ENCODE results near the gene LINGO1. TPM values are rescaled to one million over a fixed set of nuclear protein-coding genes. Genes with fewer than 3 reads are reported as not detected.

The LINGO1 gene, protein sequence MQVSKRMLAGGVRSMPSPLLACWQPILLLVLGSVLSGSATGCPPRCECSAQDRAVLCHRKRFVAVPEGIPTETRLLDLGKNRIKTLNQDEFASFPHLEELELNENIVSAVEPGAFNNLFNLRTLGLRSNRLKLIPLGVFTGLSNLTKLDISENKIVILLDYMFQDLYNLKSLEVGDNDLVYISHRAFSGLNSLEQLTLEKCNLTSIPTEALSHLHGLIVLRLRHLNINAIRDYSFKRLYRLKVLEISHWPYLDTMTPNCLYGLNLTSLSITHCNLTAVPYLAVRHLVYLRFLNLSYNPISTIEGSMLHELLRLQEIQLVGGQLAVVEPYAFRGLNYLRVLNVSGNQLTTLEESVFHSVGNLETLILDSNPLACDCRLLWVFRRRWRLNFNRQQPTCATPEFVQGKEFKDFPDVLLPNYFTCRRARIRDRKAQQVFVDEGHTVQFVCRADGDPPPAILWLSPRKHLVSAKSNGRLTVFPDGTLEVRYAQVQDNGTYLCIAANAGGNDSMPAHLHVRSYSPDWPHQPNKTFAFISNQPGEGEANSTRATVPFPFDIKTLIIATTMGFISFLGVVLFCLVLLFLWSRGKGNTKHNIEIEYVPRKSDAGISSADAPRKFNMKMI
- 10 to 100 TPM; 16.6 to 22.4 TPM for total RNA-seq
- 16.7 TPM for polyA plus RNA-seq (ENCODE audit: insufficient read depth, low read depth, low replicate concordance)
- long read RNA-seq, donor 1, transcript LINGO1-201 (2 exons, 3,055 nt): major isoform, 5 of 5 reads
- long read RNA-seq, donor 1, partial matches to known transcripts: 0 of 5 reads
- long read RNA-seq, donor 1, other reads (novel, unspliced or antisense): 0 of 5 reads
- long read RNA-seq, donor 2, partial matches to known transcripts: 0 of 2 reads
- long read RNA-seq, donor 2, other reads (novel, unspliced or antisense): 0 of 2 reads

DNA sequence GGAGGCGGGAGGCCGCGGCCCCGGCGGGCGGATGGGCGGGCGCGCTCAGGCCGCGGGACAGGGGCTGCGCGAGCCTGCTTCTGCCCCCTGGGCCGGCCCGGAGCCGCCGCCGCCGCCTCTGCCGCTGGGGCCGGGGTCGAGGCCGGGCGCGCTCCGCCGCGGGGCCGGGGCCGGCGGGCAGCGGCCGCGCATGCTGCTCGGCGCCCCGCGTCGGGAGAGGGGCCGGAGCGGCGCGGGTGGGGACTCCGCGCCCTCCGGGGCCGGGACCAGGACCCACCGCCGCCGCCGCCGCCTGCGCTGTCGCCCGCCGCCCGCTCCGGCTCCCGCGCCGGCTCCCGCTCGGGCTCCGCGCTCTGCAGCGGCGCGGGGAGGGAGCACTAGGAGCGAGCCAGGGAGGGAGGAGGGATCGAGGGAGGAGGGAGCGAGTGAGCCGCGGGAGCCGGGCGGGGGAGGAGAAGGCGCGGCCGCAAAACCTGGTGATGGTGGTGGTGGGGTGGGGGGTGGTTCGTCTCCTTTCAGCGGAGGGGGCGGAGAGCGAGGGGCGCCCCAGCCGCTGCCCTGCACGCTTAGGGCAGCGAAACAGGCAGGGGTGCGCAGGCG, at the start of gene LINGO1:
LINGO1 (minus strand) TSS at position 379 of the 600 bp plus-strand sequence. CDS start 597 bp downstream, outside the sequence.
- H3K9me3 ChIP-seq: no peaks in the 10 kb centered on the region
- H3K27me3 ChIP-seq: peaks cover 5% of the 10 kb centered on the region
- DNase-seq: no peak
- intact Hi-C loops (cut with DNase I; ENCODE audit: low total_unique reads): loop anchor here (5.0 kb wide), 1 partner anchor 185 kb away; no protein-coding TSS in a partner anchor
- peak within 1 kb of the TSS; percentile 48 to 50 for H3K4me3 ChIP-seq
- peaks cover under 1% of the 10 kb centered on the region for H3K4me1 ChIP-seq
- no peak for TF ChIP-seq POLR2A (IDR thresholded peaks at IDR 0.05)
- TF ChIP-seq, protein P1, sequence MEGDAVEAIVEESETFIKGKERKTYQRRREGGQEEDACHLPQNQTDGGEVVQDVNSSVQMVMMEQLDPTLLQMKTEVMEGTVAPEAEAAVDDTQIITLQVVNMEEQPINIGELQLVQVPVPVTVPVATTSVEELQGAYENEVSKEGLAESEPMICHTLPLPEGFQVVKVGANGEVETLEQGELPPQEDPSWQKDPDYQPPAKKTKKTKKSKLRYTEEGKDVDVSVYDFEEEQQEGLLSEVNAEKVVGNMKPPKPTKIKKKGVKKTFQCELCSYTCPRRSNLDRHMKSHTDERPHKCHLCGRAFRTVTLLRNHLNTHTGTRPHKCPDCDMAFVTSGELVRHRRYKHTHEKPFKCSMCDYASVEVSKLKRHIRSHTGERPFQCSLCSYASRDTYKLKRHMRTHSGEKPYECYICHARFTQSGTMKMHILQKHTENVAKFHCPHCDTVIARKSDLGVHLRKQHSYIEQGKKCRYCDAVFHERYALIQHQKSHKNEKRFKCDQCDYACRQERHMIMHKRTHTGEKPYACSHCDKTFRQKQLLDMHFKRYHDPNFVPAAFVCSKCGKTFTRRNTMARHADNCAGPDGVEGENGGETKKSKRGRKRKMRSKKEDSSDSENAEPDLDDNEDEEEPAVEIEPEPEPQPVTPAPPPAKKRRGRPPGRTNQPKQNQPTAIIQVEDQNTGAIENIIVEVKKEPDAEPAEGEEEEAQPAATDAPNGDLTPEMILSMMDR (IDR thresholded peaks at IDR 0.05): no peak
- H3K27ac ChIP-seq: no peak within 1 kb of the TSS
- WGBS, 2 donors: 0% methylated on average over 3 to 50 of the region's 88 CpGs
- no peaks in the 10 kb centered on the region for H3K36me3 ChIP-seq (ENCODE audit: low read depth, missing control alignments)

DNA sequence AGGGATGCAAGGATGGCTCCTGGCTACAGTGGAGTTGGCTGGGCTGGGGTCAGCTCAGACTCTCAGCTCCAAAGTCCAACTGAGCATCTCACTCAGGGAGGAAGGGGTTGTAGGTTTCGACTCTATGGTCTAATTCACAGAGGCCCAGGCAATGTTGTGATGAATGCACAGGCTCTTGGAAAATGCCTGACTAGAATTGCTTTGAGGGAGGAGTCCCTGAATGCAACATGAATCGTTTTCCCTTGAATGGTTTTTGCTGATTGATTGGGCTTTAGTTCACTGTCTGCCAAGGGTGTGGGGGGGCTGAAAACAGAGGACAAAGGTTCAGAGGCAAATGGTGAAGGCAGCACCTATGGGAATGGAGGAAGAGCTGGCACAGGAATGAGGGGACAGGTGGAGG, 48.6 kb upstream of the LINGO1 start:
- no peak for DNase-seq
- 48 to 74% methylated on average over 2 of the region's 2 CpGs for WGBS, 2 donors
- no peak overlapping the region for H3K4me3 ChIP-seq
- no peak overlapping the region for H3K27ac ChIP-seq
- H3K36me3 ChIP-seq (ENCODE audit: low read depth, missing control alignments): no peaks in the 10 kb centered on the region
- no peaks in the 10 kb centered on the region for H3K27me3 ChIP-seq
- intact Hi-C loops (cut with DNase I; ENCODE audit: low total_unique reads): no loop called here
- no peaks in the 10 kb centered on the region for H3K4me1 ChIP-seq
- TF ChIP-seq, protein P1 (IDR thresholded peaks at IDR 0.05): no peak
- TF ChIP-seq POLR2A (IDR thresholded peaks at IDR 0.05): no peak
- H3K9me3 ChIP-seq: no peaks in the 10 kb centered on the region

DNA sequence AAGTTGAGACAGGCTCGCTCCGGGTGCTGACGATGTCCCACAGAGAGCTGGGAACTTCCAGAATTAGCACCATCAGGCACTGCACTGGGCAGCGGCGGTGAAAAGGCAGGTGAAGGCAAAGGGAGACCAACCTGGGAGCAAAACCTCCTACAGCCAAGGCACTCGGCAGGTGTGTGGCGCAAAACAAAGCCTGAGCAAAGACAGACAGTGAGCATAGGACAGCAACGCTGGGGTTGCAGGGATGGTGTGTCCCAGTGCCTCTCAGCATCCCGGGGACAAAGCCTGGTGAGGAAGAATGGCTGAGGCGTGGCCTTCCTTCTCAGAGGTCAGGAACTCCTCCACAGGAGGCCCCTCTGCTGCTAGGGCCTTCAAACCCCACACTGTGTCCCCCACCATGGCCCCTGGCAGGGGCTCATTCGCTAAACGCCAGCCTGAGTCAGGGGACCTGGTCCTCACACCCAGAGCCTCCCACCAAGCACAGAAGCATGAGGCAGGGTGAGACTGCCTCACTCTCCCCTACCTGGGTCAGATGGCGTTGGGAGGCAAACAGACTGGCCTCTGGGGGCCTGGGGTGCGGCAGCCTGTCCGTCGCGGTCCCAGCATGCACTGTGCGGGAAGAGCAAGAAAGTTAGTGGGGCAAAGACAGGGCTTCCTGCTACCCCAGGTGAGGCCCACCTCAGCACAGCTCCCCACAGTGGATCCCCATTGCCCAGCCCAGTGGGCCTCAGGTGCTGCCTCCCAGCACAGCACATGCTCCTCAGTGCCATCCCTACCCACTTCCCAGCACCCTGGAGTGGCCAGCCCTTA, 44.1 kb upstream of the LINGO1 start:
- H3K9me3 ChIP-seq: no peaks in the 10 kb centered on the region
- H3K27ac ChIP-seq: no peak overlapping the region
- H3K4me3 ChIP-seq: no peak overlapping the region
- no peak for TF ChIP-seq POLR2A (IDR thresholded peaks at IDR 0.05)
- TF ChIP-seq, protein P1 (IDR thresholded peaks at IDR 0.05): no peak
- no peaks in the 10 kb centered on the region for H3K4me1 ChIP-seq
- no peak for DNase-seq
- no peaks in the 10 kb centered on the region for H3K27me3 ChIP-seq
- WGBS, 2 donors: 85 to 90% methylated on average over 10 to 18 of the region's 18 CpGs
- H3K36me3 ChIP-seq (ENCODE audit: low read depth, missing control alignments): no peaks in the 10 kb centered on the region
- intact Hi-C loops (cut with DNase I; ENCODE audit: low total_unique reads): no loop called here

DNA sequence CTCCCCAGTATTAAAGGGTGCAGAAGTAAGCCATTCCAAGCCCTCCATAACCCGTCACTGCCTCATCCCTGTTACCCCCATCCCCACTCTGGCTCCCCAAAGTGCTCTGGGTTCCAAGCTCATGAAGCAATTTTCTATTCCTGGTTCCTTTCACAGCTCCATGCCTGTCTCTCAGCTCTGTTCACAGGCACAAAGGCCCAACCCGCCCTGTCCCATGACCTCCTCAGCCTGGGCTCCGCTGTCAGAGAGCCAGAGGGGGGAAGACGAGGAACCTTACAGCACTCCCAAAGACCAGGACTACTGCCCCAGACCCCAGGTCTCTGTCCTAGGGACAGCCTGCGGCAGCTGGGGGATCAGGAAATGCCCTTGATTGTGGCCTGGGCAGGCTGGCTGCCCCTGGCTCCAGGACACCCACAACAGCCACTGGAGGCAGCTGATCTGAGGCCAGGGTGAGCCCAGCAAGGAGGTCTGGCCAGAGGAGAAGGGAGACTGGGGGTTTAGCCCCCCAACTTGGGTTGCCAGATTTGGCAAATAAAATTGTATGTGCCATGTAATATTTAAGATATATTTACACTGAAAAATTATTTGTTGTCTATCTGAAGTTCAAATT, 43.2 kb upstream of the LINGO1 start:
- no peaks in the 10 kb centered on the region for H3K27me3 ChIP-seq
- intact Hi-C loops (cut with DNase I; ENCODE audit: low total_unique reads): no loop called here
- H3K4me3 ChIP-seq: no peak overlapping the region
- no peaks in the 10 kb centered on the region for H3K36me3 ChIP-seq (ENCODE audit: low read depth, missing control alignments)
- no peak for DNase-seq
- no peak overlapping the region for H3K27ac ChIP-seq
- no peak for TF ChIP-seq POLR2A (IDR thresholded peaks at IDR 0.05)
- TF ChIP-seq, protein P1 (IDR thresholded peaks at IDR 0.05): no peak
- no peaks in the 10 kb centered on the region for H3K4me1 ChIP-seq
- H3K9me3 ChIP-seq: no peaks in the 10 kb centered on the region
- 85 to 92% methylated on average over 4 to 5 of the region's 5 CpGs for WGBS, 2 donors
